ENCODE data around the gene XBP1. TPM values are rescaled to one million over a fixed set of nuclear protein-coding genes. Genes with fewer than 3 reads are reported as not detected.

Gene XBP1
- total RNA-seq, 1 experiment from 2014 or later: 81.3 TPM

- ChIA-PET POLR2A (interaction anchor here (1.0 to 2.7 kb wide), 6 partner anchors 9 to 241 kb away, joined by 4 to 10 read pairs (median 6); no protein-coding TSS in a partner anchor), RAD21 (ENCODE audit: low non-redundant PET in 1 of 2, low total read pairs in 2 of 2, uncharacterized antibody in 2 of 2, unreplicated experiment in 2 of 2) (no interaction called here), CTCF (interaction anchor here (4.1 kb wide), 1 partner anchor 241 kb away, joined by 14 read pairs; no protein-coding TSS in a partner anchor)
- peak overlapping the region; percentile 83 for H3K4me2 ChIP-seq (ENCODE audit: low read length)
- peaks cover 78% of the 10 kb centered on the region for H3K79me2 ChIP-seq (ENCODE audit: insufficient read depth, low read length)
- H3K4me1 ChIP-seq (ENCODE audit: control insufficient read depth in 1 of 2, insufficient read depth in 2 of 2, low read length in 2 of 2): peaks cover 7 to 20% of the 10 kb centered on the region in 2 experiments
- H3K36me3 ChIP-seq (ENCODE audit: control insufficient read depth in 1 of 2, insufficient read depth in 2 of 2, low read length in 2 of 2): peaks cover 24 to 40% of the 10 kb centered on the region in 2 experiments
- ATAC-seq (no peak), DNase-seq (ENCODE audit: low read depth, low spot score) (peak; percentile 35)
- intact Hi-C loops (cut with micrococcal nuclease): loop anchor here (5.0 kb wide), 1 partner anchor 353 kb away; no protein-coding TSS in a partner anchor
- BruUV-seq (replicated peaks): no TSS peak
- H3K9me2 ChIP-seq (ENCODE audit: insufficient read depth): no peaks in the 10 kb centered on the region
- peak overlapping the region; percentile 82 for H3K27ac ChIP-seq (ENCODE audit: low read depth, low read length)
- H3K27me3 ChIP-seq (ENCODE audit: insufficient read depth, low read length): no peaks in the 10 kb centered on the region
- H4K20me1 ChIP-seq (ENCODE audit: insufficient read depth): peaks cover 7% of the 10 kb centered on the region; the same call in 1 of the 2 replicates
- peak overlapping the region; percentile 94 for H3K9ac ChIP-seq (ENCODE audit: low read length)
- H2AFZ ChIP-seq (ENCODE audit: low read depth, low read length, poor library complexity, severe bottlenecking): no peak overlapping the region
- no peaks in the 10 kb centered on the region for H3K9me3 ChIP-seq (ENCODE audit: control insufficient read depth in 1 of 2, insufficient read depth in 1 of 2, low read depth in 1 of 2, low read length in 2 of 2)
- TF ChIP-seq CBX3 (IDR thresholded peaks at IDR 0.05; ENCODE audit: low read depth): no peak
- TF ChIP-seq ZFX (IDR thresholded peaks at IDR 0.05): no peak
- no peak for TF ChIP-seq ZBTB33 (IDR thresholded peaks at IDR 0.05; ENCODE audit: extremely low read depth, insufficient replicate concordance, low read length)
- no peak for TF ChIP-seq ZNF274 (IDR thresholded peaks at IDR 0.05; ENCODE audit: low read depth, low read length)
- TF ChIP-seq CEBPB (IDR thresholded peaks at IDR 0.05; ENCODE audit: low read depth): peak; percentile 74
- TF ChIP-seq EZH2 (IDR thresholded peaks at IDR 0.05): no peak
- TF ChIP-seq SRF (IDR thresholded peaks at IDR 0.05; ENCODE audit: low read depth): no peak
- 0 out of 2 replicates have a peak, but pooled peaks have one; percentile 35 for TF ChIP-seq SIN3A (IDR thresholded peaks at IDR 0.05; ENCODE audit: low read depth)
- no peak for TF ChIP-seq POLR2A (IDR thresholded peaks at IDR 0.05; ENCODE audit: borderline replicate concordance, extremely low read depth, insufficient read depth, insufficient read length)
- TF ChIP-seq ATF3 (IDR thresholded peaks at IDR 0.05): peak; percentile 52; the same call in 1 of the 2 replicates
- peak overlapping the region; percentile 91 to 95 for H3K4me3 ChIP-seq (replicated peaks in 1 of 2; ENCODE audit: low read depth in 1 of 2, low read length in 2 of 2)
Measured at GRCh38 chr22:28798810-28799605, 1.4 kb downstream of the XBP1 start.
